Choroid plexus epithelial cell (primary cell): ENCODE data around the gene KPNB1.
A peak's percentile ranks its signal among the peaks of the same experiment; 100 is the strongest.

Source experiments
- DNase-seq: peaks from one replicate; pipeline ENCODE4 v3.0.0-alpha.2; 2010; ENCODE audit warnings: low read depth
- H3K4me3 ChIP-seq: 2 replicates; pipeline ENCODE4 v1.5.1; 2011; ENCODE audit warnings: low read depth, mild to moderate bottlenecking, control low read depth, low read length, moderate library complexity
- CTCF ChIP-seq: conservative IDR thresholded peaks from 2 replicates; pipeline ENCODE4 v1.5.1; 2011; ENCODE audit warnings: low read depth, mild to moderate bottlenecking, control low read depth, inconsistent platforms, low read length, moderate library complexity

Gene KPNB1

GRCh38 chr17:47684535-47685193, 34.9 kb downstream of the KPNB1 start:
- H3K4me3 ChIP-seq = no peak overlapping the region
- DNase-seq = no peak
- no peak for TF ChIP-seq CTCF

GRCh38 chr17:47685556-47686275, 36.0 kb downstream of the KPNB1 start:
- no peak for DNase-seq
- TF ChIP-seq CTCF = no peak
- no peak overlapping the region for H3K4me3 ChIP-seq

GRCh38 chr17:47686276-47686635, 36.5 kb downstream of the KPNB1 start:
- DNase-seq = peak; percentile 34
- TF ChIP-seq CTCF = no peak
- H3K4me3 ChIP-seq = no peak overlapping the region

- TF ChIP-seq CTCF = no peak
- peak; percentile 30 for DNase-seq
- H3K4me3 ChIP-seq = no peak overlapping the region
Measured at GRCh38 chr17:47686664-47687327, 37.1 kb downstream of the KPNB1 start.

GRCh38 chr17:47687328-47687690, 37.6 kb downstream of the KPNB1 start:
- no peak for TF ChIP-seq CTCF
- DNase-seq = no peak
- no peak overlapping the region for H3K4me3 ChIP-seq

GRCh38 chr17:47687748-47688147, 38.0 kb downstream of the KPNB1 start:
- no peak overlapping the region for H3K4me3 ChIP-seq
- peak; percentile 2 for TF ChIP-seq CTCF
- DNase-seq = peak; percentile 58
